DMS79 treated with DMSO at 0.1 percent for 48 hours (cell line): Measurements from ENCODE around the gene GRXCR2.

Source experiments
- DNase-seq: peaks from one replicate; lab custom pipeline; 2025; lab: John Stamatoyannopoulos, UW

Gene GRXCR2

GRCh38 chr5:145834917-145835847, 37.6 kb downstream of the GRXCR2 start, which contains the start of gene PRELID2:
PRELID2 (minus strand) TSS chr5:145835342; CDS start chr5:145835251, 91 bp downstream.
- DNase-seq, result peak; percentile 13

- no peak for DNase-seq
Observed at GRCh38 chr5:145834554-145834916, 38.3 kb downstream of the GRXCR2 start.

GRCh38 chr5:145833631-145834200, 39.1 kb downstream of the GRXCR2 start:
- DNase-seq, result no peak

- no peak for DNase-seq
Observed at GRCh38 chr5:145830594-145830993, 42.2 kb downstream of the GRXCR2 start.

GRCh38 chr5:145829708-145830361, 43.0 kb downstream of the GRXCR2 start:
- DNase-seq, result no peak

- no peak for DNase-seq
Observed at GRCh38 chr5:145826895-145827674, 45.7 kb downstream of the GRXCR2 start.

GRCh38 chr5:145825751-145826180, 47.0 kb downstream of the GRXCR2 start:
- DNase-seq, result peak; percentile 1

GRCh38 chr5:145824040-145824439, 48.8 kb downstream of the GRXCR2 start:
- DNase-seq, result no peak

- no peak for DNase-seq
Observed at GRCh38 chr5:145818604-145819003, 54.2 kb downstream of the GRXCR2 start.

- no peak for DNase-seq
Observed at GRCh38 chr5:145812877-145813276, 59.9 kb downstream of the GRXCR2 start.

- no peak for DNase-seq
Observed at GRCh38 chr5:145811834-145812625, 60.8 kb downstream of the GRXCR2 start.
